Adrenal gland (tissue), 12 donors: ENCODE results near the gene FOLR1. TPM values are rescaled to one million over a fixed set of nuclear protein-coding genes. Genes with fewer than 3 reads are reported as not detected.

Source experiments
- DNase-seq, 7 donors: peaks; one replicate each; pipeline ENCODE4 v3.0.0-alpha.2; 2019 to 2020
- H3K27ac ChIP-seq, 5 donors: fragments of 200-600 bp; sonication (generic) in 4 of 5; 1 replicate in 3 of 5; 2 replicates in 2 of 5; pipeline versions ENCODE4 v1.5.1 to v1.8.0; 2016 to 2020; ENCODE audit warnings: mild to moderate bottlenecking in 1 of 5
- H3K27me3 ChIP-seq: fragments of 200-600 bp; 2 replicates; pipeline ENCODE4 v1.8.0; 2021
- H3K36me3 ChIP-seq, 2 donors: fragments of 200-600 bp; replicated peaks in 1 of 2; 1 replicate in 1 of 2; 2 replicates in 1 of 2; pipeline versions ENCODE4 v1.5.1 to v1.8.0; 2018 to 2022
- H3K4me1 ChIP-seq, 2 donors: fragments of 200-600 bp; replicated peaks in 1 of 2; 1 replicate in 1 of 2; 2 replicates in 1 of 2; pipeline versions ENCODE4 v1.5.1 to v1.8.0; 2018 to 2021
- H3K4me3 ChIP-seq, 4 donors: fragments of 200-600 bp; sonication (generic) in 3 of 4; one replicate each; pipeline ENCODE4 v1.5.1; 2016 to 2018
- H3K9me3 ChIP-seq, 3 donors: fragments of 200-600 bp; sonication (generic) in 1 of 3; replicated peaks in 1 of 3; 1 replicate in 2 of 3; 2 replicates in 1 of 3; pipeline versions ENCODE4 v1.5.1 to v1.8.0; 2016 to 2021
- CTCF ChIP-seq, 6 experiments: fragments of 450-650 bp in 4 of 6; fragments of 200-600 bp in 2 of 6; sonication (generic) in 1 of 6; IDR thresholded peaks; 1 replicate in 5 of 6; 2 replicates in 1 of 6; pipeline versions ENCODE4 v1.5.1 to v1.8.0; 2016 to 2021; ENCODE audit warnings: antibody characterized with exemption in 6 of 6, mild to moderate bottlenecking in 2 of 6, moderate library complexity in 1 of 6
- POLR2A ChIP-seq, 2 donors: fragments of 450-650 bp; IDR thresholded peaks; one replicate each; pipeline ENCODE4 v1.6.1; 2017; ENCODE audit warnings: antibody characterized with exemption in 2 of 2, mild to moderate bottlenecking in 2 of 2, moderate library complexity in 1 of 2
- WGBS, 4 donors: extraction: QIAGEN DNeasy Blood & Tissue Kit in 2 of 4; methylation state at CpG; one replicate each; pipeline versions ENCODE4 v1.1.5 to v1.1.7; 2013 to 2017; 5-methylcytosine and 5-hydroxymethylcytosine counted together
- intact Hi-C, 2 donors: fragments of 100-400 bp; cut with DNase I; formaldehyde crosslinking; loops; one replicate each; pipeline versions ENCODE4 v1.14.1 to v1.15.0; 2022 to 2023
- polyA plus RNA-seq, 3 donors: library from polyadenylated mRNA; stranded (reverse); fragments of 200-250 nt in 2 of 3; fragments of 350-450 nt in 1 of 3; fragmentation: Illumina TruSeq in 1 of 3; extraction: RNeasy Lipid Tissue Mini Kit (QIAGEN cat#74804) in 1 of 3; gene quantifications; one replicate each; pipeline ENCODE4 v1.2.3, GENCODE V29; 2013 to 2014
- total RNA-seq, 9 donors: library from RNA; depleted of rRNA in 4 of 9; stranded (reverse); fragments of >200 nt in 4 of 9; fragments of 120-200 nt in 1 of 9; fragmentation: NEBNext Ultra II Directional in 1 of 9; extraction: Animal tissue kit (Norgen Biotek cat#: 25700) in 1 of 9; gene quantifications; one replicate each; pipeline versions ENCODE4 v1.1.0 to v1.2.4, GENCODE V29; 2013 to 2023
- donor health status: healthy with polysubstance abuse.
- donor health status: Bipolar disorder and iron deficiency.
- donor health status: DM: yes; HTN: yes; CAD: no.
- donor health status: DM: no; HTN: no; CAD: no.
- donor health status: DM: no; HTN: no; CAD: no.
- donor health status: DM: yes; HTN: yes; CAD: no.

FOLR1 gene
- total and polyA plus RNA-seq, 12 donors = 0.57 to 7.2 (median 1.4) TPM

GRCh38 chr11:72224564-72225410 lies 32.8 kb downstream of the FOLR1 start, which contains the start of gene INPPL1:
TSS of gene INPPL1 (plus strand) at chr11:72224767. CDS start at chr11:72224985, 218 bp downstream.
- TF ChIP-seq POLR2A (IDR thresholded peaks at IDR 0.05) (peak in 1 of 2 donors; percentile 28), CTCF (IDR thresholded peaks at IDR 0.05) (no peak)
- peaks cover 14 to 30% of the 10 kb centered on the region in 2 donors for H3K4me1 ChIP-seq
- no peaks in the 10 kb centered on the region for H3K27me3 ChIP-seq
- peak within 1 kb of the TSS; percentile 89 to 96 (median 94) for H3K27ac ChIP-seq
- H3K9me3 ChIP-seq = no peaks in the 10 kb centered on the region
- WGBS, 4 donors = 0 to 1% (median 0%) methylated on average over 1 to 81 of the region's 81 CpGs
- H3K36me3 ChIP-seq = peaks cover 0 to 22% of the 10 kb centered on the region in 2 donors
- H3K4me3 ChIP-seq = peak within 1 kb of the TSS; percentile 68 to 93 (median 82)
- peak; percentile 42 to 73 (median 71) for DNase-seq
- intact Hi-C loops = no loop called here

- 5 to 25% (median 18%) methylated on average over 7 to 11 of the region's 11 CpGs for WGBS, 4 donors
- Histone ChIP-seq H3K27me3 (no peaks in the 10 kb centered on the region), H3K4me3 (peak overlapping the region in 2 of 4 donors; percentile 81 to 84), H3K36me3 (peaks cover 0 to 29% of the 10 kb centered on the region in 2 donors), H3K27ac (peak overlapping the region in 3 of 5 donors; percentile 92 to 96 (median 95)), H3K9me3 (no peaks in the 10 kb centered on the region), H3K4me1 (peaks cover 14 to 30% of the 10 kb centered on the region in 2 donors)
- DNase-seq = peak in 1 of 7 donors; percentile 18
- intact Hi-C loops = no loop called here
- no peak for TF ChIP-seq POLR2A (IDR thresholded peaks at IDR 0.05)
- no peak for TF ChIP-seq CTCF (IDR thresholded peaks at IDR 0.05)
Observed at GRCh38 chr11:72225411-72225951, 33.5 kb downstream of the FOLR1 start.

GRCh38 chr11:72226701-72227100 lies 34.8 kb downstream of the FOLR1 start:
- 88 to 96% (median 93%) methylated on average over 5 of the region's 5 CpGs for WGBS, 4 donors
- peaks cover 0 to 41% of the 10 kb centered on the region in 2 donors for H3K36me3 ChIP-seq
- H3K9me3 ChIP-seq = no peaks in the 10 kb centered on the region
- no peak overlapping the region for H3K27ac ChIP-seq
- no peak overlapping the region for H3K4me3 ChIP-seq
- H3K4me1 ChIP-seq = peaks cover 14 to 33% of the 10 kb centered on the region in 2 donors
- H3K27me3 ChIP-seq = no peaks in the 10 kb centered on the region
- DNase-seq = peak in 1 of 7 donors; percentile 17
- intact Hi-C loops = no loop called here
- TF ChIP-seq POLR2A (IDR thresholded peaks at IDR 0.05) = no peak
- no peak for TF ChIP-seq CTCF (IDR thresholded peaks at IDR 0.05)
